ENCODE measurements around the gene ATAD3C. TPM values are rescaled to one million over a fixed set of nuclear protein-coding genes. Genes with fewer than 3 reads are reported as not detected.
"Not testable (repeated sequence)": the region's sequence is repeated elsewhere in the genome, so short reads cannot be mapped to it uniquely, and the experiment has no call there.

The ATAD3C gene
- total RNA-seq, 1 donor from 2014 or later, result 1.8 TPM

DNA sequence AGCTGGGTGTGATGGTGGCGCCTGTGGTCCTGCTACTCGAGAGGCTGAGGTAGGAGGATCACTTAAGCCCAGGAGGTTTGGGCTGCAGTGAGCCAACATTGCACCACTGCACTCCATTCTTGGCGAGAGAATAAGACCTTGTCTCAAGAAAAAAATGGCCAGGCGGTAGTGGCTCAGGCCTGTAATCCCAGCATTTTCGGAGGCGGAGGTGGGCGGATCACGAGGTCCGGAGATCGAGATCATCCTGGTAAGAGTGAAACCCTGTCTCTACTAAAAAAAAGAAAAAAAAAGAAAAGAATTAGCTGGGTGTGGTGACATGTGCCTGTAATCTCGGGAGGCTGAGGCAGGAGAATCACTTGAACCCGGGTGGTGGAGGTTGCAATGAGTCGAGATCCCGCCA is 33.4 kb downstream of the ATAD3C start:
- Histone ChIP-seq H3K9ac (ENCODE audit: low read length) (no peak overlapping the region), H2AFZ (ENCODE audit: low read depth, low read length) (no peak overlapping the region), H3K9me3 (ENCODE audit: insufficient read depth, low read depth, low read length) (no peaks in the 10 kb centered on the region), H3K79me2 (ENCODE audit: insufficient read depth, low read length) (peaks cover 15% of the 10 kb centered on the region), H3K27ac (ENCODE audit: low read depth, low read length) (no peak overlapping the region), H3K4me1 (ENCODE audit: insufficient read depth, low read length) (no peaks in the 10 kb centered on the region), H3K4me3 (ENCODE audit: insufficient read depth, low read depth, low read length) (no peak overlapping the region), H3K4me2 (ENCODE audit: low read length) (no peak overlapping the region), H3K27me3 (ENCODE audit: insufficient read depth, low read length) (no peaks in the 10 kb centered on the region), H4K20me1 (ENCODE audit: insufficient read depth, low read length) (peaks cover 29% of the 10 kb centered on the region), H3K36me3 (ENCODE audit: insufficient read depth, low read length) (peaks cover 9% of the 10 kb centered on the region)
- DNase-seq (ENCODE audit: low read depth) (no peak), FAIRE-seq (no peak)
- H3K36me3 Mint-ChIP-seq (ENCODE audit: low read depth, unreplicated experiment), result peaks cover 13% of the 10 kb centered on the region
- no peaks in the 10 kb centered on the region for H3K4me1 Mint-ChIP-seq (ENCODE audit: low read depth, unreplicated experiment)
- H3K27ac Mint-ChIP-seq (ENCODE audit: unreplicated experiment), result no peak overlapping the region
- no peaks in the 10 kb centered on the region for H3K27me3 Mint-ChIP-seq (ENCODE audit: low read depth, unreplicated experiment)
- TF ChIP-seq, protein P1, sequence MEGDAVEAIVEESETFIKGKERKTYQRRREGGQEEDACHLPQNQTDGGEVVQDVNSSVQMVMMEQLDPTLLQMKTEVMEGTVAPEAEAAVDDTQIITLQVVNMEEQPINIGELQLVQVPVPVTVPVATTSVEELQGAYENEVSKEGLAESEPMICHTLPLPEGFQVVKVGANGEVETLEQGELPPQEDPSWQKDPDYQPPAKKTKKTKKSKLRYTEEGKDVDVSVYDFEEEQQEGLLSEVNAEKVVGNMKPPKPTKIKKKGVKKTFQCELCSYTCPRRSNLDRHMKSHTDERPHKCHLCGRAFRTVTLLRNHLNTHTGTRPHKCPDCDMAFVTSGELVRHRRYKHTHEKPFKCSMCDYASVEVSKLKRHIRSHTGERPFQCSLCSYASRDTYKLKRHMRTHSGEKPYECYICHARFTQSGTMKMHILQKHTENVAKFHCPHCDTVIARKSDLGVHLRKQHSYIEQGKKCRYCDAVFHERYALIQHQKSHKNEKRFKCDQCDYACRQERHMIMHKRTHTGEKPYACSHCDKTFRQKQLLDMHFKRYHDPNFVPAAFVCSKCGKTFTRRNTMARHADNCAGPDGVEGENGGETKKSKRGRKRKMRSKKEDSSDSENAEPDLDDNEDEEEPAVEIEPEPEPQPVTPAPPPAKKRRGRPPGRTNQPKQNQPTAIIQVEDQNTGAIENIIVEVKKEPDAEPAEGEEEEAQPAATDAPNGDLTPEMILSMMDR (IDR thresholded peaks at IDR 0.05; ENCODE audit: insufficient read depth, low read depth, low read length), result no peak
- no peak for TF ChIP-seq EZH2 (IDR thresholded peaks at IDR 0.05; ENCODE audit: insufficient read depth, low read length)
- no peaks in the 10 kb centered on the region for H3K9me3 Mint-ChIP-seq (ENCODE audit: unreplicated experiment)
- H3K4me3 Mint-ChIP-seq (ENCODE audit: unreplicated experiment), result no peak overlapping the region

DNA sequence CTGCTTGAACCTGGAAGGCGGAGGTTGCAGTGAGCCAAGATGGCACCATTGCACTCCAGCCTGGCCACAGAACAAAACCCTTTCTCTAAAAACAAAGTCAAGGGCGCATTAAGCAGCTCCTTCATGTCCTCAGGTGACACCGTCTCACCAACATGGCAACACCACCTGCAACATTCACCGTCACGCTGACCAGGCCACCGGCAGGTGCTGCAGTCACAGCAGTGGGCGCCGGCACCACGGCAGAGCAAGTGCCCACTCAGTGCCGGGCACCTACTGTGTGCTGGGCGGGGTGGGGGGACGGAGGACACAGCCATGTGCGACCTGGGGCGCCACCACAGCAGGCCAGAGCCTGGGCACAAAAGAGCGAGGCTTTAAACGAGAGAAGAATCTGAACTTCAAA is 34.2 kb downstream of the ATAD3C start:
- no peak overlapping the region for H2AFZ ChIP-seq (ENCODE audit: low read depth, low read length)
- peaks cover 25% of the 10 kb centered on the region for H4K20me1 ChIP-seq (ENCODE audit: insufficient read depth, low read length)
- H3K79me2 ChIP-seq (ENCODE audit: insufficient read depth, low read length), result peaks cover 9% of the 10 kb centered on the region
- no peak for FAIRE-seq
- Mint-ChIP-seq H3K4me3 (ENCODE audit: unreplicated experiment) (no peak overlapping the region), H3K36me3 (ENCODE audit: low read depth, unreplicated experiment) (peaks cover 13% of the 10 kb centered on the region), H3K4me1 (ENCODE audit: low read depth, unreplicated experiment) (no peaks in the 10 kb centered on the region), H3K9me3 (ENCODE audit: unreplicated experiment) (no peaks in the 10 kb centered on the region), H3K27me3 (ENCODE audit: low read depth, unreplicated experiment) (no peaks in the 10 kb centered on the region), H3K27ac (ENCODE audit: unreplicated experiment) (no peak overlapping the region)
- H3K4me3 ChIP-seq (ENCODE audit: insufficient read depth, low read depth, low read length), result no peak overlapping the region
- TF ChIP-seq EZH2 (IDR thresholded peaks at IDR 0.05; ENCODE audit: insufficient read depth, low read length), result no peak
- TF ChIP-seq, protein P1 (IDR thresholded peaks at IDR 0.05; ENCODE audit: insufficient read depth, low read depth, low read length), result no peak
- H3K4me2 ChIP-seq (ENCODE audit: low read length), result no peak overlapping the region
- no peaks in the 10 kb centered on the region for H3K9me3 ChIP-seq (ENCODE audit: insufficient read depth, low read depth, low read length)
- H3K4me1 ChIP-seq (ENCODE audit: insufficient read depth, low read length), result no peaks in the 10 kb centered on the region
- no peak for DNase-seq (ENCODE audit: low read depth)
- no peak overlapping the region for H3K9ac ChIP-seq (ENCODE audit: low read length)
- H3K27ac ChIP-seq (ENCODE audit: low read depth, low read length), result no peak overlapping the region
- H3K27me3 ChIP-seq (ENCODE audit: insufficient read depth, low read length), result no peaks in the 10 kb centered on the region
- peaks cover 13% of the 10 kb centered on the region for H3K36me3 ChIP-seq (ENCODE audit: insufficient read depth, low read length)

DNA sequence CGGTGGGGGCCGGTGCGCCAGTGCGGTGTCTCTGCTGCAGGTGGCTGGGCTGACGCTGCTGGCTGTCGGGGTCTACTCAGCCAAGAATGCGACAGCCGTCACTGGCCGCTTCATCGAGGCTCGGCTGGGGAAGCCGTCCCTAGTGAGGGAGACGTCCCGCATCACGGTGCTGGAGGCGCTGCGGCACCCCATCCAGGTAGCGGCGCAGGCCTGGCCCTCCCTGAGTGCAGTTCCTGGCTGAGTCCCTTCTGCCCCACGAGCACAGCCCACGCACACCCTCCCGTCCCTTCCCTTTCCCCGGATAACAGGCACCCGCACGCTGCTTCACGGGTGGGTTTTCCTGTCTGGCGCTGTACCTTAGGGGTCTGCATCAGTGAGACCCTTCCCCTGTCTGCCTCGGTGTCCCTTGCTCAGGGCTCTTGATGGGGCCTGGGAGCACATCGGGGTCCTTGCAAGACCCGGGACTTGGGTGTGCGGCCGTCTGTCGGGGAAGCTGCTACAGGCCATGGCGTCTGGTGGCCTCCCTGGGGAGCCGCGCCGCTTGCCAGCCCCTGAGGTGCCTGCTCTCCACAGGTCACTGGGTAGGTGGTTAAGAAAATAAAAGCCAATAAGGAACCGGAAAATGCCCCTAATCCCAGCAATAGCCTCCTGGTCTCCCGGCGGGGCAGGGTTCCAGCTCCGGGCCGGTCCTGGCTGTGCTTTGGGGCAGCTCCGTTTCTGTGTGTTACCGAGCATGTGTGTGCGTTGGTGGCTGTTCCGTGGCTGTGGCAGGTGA is 35.7 kb downstream of the ATAD3C start:
- H2AFZ ChIP-seq (ENCODE audit: low read depth, low read length); H3K9me3 ChIP-seq (ENCODE audit: insufficient read depth, low read depth, low read length); H3K4me1 ChIP-seq (ENCODE audit: insufficient read depth, low read length); H3K79me2 ChIP-seq (ENCODE audit: insufficient read depth, low read length); H3K36me3 Mint-ChIP-seq (ENCODE audit: low read depth, unreplicated experiment); H3K27ac ChIP-seq (ENCODE audit: low read depth, low read length); FAIRE-seq; H3K9ac ChIP-seq (ENCODE audit: low read length); H3K4me1 Mint-ChIP-seq (ENCODE audit: low read depth, unreplicated experiment); H3K27ac Mint-ChIP-seq (ENCODE audit: unreplicated experiment); H3K4me2 ChIP-seq (ENCODE audit: low read length); H3K4me3 Mint-ChIP-seq (ENCODE audit: unreplicated experiment); H3K27me3 ChIP-seq (ENCODE audit: insufficient read depth, low read length); H3K27me3 Mint-ChIP-seq (ENCODE audit: low read depth, unreplicated experiment); DNase-seq (ENCODE audit: low read depth); H3K9me3 Mint-ChIP-seq (ENCODE audit: unreplicated experiment); H3K4me3 ChIP-seq (ENCODE audit: insufficient read depth, low read depth, low read length): not testable (repeated sequence)
- H3K36me3 ChIP-seq (ENCODE audit: insufficient read depth, low read length), result peaks cover 14% of the 10 kb centered on the region
- peaks cover 20% of the 10 kb centered on the region for H4K20me1 ChIP-seq (ENCODE audit: insufficient read depth, low read length)

DNA sequence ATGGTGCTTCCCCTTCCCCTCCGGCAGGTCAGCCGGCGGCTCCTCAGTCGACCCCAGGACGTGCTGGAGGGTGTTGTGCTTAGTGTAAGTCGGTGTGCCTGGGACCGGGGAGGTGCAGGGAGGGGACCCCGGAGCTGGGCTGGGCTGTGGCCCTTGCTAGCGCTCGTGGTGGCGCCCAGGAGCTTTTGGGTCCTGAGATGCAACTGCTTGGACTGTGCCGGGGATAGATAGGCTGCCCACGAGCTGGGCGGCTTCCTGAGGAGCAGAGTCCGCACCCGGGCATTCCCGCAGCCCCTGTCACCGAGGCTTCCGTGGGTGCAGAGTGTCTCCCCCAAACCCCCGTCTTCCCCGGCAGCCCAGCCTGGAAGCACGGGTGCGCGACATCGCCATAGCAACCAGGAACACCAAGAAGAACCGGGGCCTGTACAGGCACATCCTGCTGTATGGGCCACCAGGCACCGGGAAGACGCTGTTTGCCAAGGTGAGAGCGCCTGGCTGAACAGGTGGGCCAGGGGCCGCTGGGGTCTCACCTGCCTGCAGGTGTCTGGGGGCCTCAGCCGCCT is 36.3 kb downstream of the ATAD3C start:
- H3K27me3 Mint-ChIP-seq (ENCODE audit: low read depth, unreplicated experiment); H3K9me3 ChIP-seq (ENCODE audit: insufficient read depth, low read depth, low read length); H3K4me3 ChIP-seq (ENCODE audit: insufficient read depth, low read depth, low read length); H3K4me1 Mint-ChIP-seq (ENCODE audit: low read depth, unreplicated experiment); FAIRE-seq; H3K27ac Mint-ChIP-seq (ENCODE audit: unreplicated experiment); H3K27me3 ChIP-seq (ENCODE audit: insufficient read depth, low read length); DNase-seq (ENCODE audit: low read depth); H3K4me1 ChIP-seq (ENCODE audit: insufficient read depth, low read length); H3K9me3 Mint-ChIP-seq (ENCODE audit: unreplicated experiment); H3K9ac ChIP-seq (ENCODE audit: low read length); H3K27ac ChIP-seq (ENCODE audit: low read depth, low read length); H3K4me3 Mint-ChIP-seq (ENCODE audit: unreplicated experiment); H3K36me3 Mint-ChIP-seq (ENCODE audit: low read depth, unreplicated experiment); H2AFZ ChIP-seq (ENCODE audit: low read depth, low read length); H3K4me2 ChIP-seq (ENCODE audit: low read length): not testable (repeated sequence)
- peaks cover 18% of the 10 kb centered on the region for H3K36me3 ChIP-seq (ENCODE audit: insufficient read depth, low read length)
- peaks cover 11% of the 10 kb centered on the region for H3K79me2 ChIP-seq (ENCODE audit: insufficient read depth, low read length)
- peaks cover 17% of the 10 kb centered on the region for H4K20me1 ChIP-seq (ENCODE audit: insufficient read depth, low read length)
